SK-N-SH treated with all-trans-retinoic acid at 6 μM for 48 hours (cell line): ENCODE data around the gene PARD3B.

ENCODE experiments used
- ZC3H10 ChIP-seq: fragments of 250-450 bp; sonication (Bioruptor Pico); IDR thresholded peaks from 2 replicates; pipeline ENCODE4 v1.5.1; 2021; ENCODE audit warnings: mild to moderate bottlenecking, moderate library complexity
- TF ChIP-seq, protein P1 (sequence below): fragments of 250-450 bp; sonication (Bioruptor Pico); IDR thresholded peaks from 2 replicates; pipeline ENCODE4 v1.8.0; 2020; ENCODE audit warnings: mild to moderate bottlenecking, moderate library complexity, borderline replicate concordance

DNA sequence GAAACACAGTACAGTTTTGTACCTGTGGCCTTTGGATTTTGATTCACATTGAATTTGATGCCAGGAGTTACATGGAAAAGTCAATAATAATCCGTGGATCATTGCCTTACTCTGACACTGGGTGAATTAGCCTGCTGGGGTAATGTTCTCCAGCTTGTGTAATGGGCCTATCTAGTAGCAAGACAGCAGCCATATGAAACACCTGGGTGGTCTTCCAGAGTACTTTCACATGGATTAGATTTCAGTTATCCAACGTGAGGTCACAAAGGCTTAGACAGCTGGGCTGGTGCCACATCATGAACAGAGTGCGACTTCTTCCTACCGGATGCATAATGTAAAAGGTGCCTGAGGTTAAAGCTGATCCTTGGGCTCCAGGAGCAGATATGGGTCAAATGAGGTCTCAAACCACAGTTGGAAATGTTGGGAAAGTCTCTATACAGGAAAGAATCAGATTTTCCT, 486.8 kb downstream of the PARD3B start:
- TF ChIP-seq, protein P1, sequence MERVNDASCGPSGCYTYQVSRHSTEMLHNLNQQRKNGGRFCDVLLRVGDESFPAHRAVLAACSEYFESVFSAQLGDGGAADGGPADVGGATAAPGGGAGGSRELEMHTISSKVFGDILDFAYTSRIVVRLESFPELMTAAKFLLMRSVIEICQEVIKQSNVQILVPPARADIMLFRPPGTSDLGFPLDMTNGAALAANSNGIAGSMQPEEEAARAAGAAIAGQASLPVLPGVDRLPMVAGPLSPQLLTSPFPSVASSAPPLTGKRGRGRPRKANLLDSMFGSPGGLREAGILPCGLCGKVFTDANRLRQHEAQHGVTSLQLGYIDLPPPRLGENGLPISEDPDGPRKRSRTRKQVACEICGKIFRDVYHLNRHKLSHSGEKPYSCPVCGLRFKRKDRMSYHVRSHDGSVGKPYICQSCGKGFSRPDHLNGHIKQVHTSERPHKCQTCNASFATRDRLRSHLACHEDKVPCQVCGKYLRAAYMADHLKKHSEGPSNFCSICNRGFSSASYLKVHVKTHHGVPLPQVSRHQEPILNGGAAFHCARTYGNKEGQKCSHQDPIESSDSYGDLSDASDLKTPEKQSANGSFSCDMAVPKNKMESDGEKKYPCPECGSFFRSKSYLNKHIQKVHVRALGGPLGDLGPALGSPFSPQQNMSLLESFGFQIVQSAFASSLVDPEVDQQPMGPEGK (CRISPR knock-in tag), result no peak
- no peak for TF ChIP-seq ZC3H10 (CRISPR knock-in tag)
